ENCODE data around the gene DSCAML1.

The DSCAML1 gene

GRCh38 chr11:117663414-117663813, 133.6 kb downstream of the DSCAML1 start:
- DNase-seq (ENCODE audit: low spot score): no peak

GRCh38 chr11:117662671-117663269, 134.2 kb downstream of the DSCAML1 start:
- DNase-seq (ENCODE audit: low spot score): no peak

GRCh38 chr11:117662255-117662654, 134.8 kb downstream of the DSCAML1 start:
- no peak for DNase-seq (ENCODE audit: low spot score)

- DNase-seq (ENCODE audit: low spot score): no peak
Measured at GRCh38 chr11:117658809-117659208, 138.2 kb downstream of the DSCAML1 start.

- DNase-seq (ENCODE audit: low spot score): no peak
Measured at GRCh38 chr11:117657794-117658193, 139.2 kb downstream of the DSCAML1 start.

- DNase-seq (ENCODE audit: low spot score): no peak
Measured at GRCh38 chr11:117654281-117655255, 142.4 kb downstream of the DSCAML1 start.

- no peak for DNase-seq (ENCODE audit: low spot score)
Measured at GRCh38 chr11:117652521-117652920, 144.5 kb downstream of the DSCAML1 start.

GRCh38 chr11:117649296-117650055, 147.5 kb downstream of the DSCAML1 start:
- DNase-seq (ENCODE audit: low spot score): no peak

GRCh38 chr11:117647872-117648271, 149.1 kb downstream of the DSCAML1 start:
- no peak for DNase-seq (ENCODE audit: low spot score)

- no peak for DNase-seq (ENCODE audit: low spot score)
Measured at GRCh38 chr11:117647207-117647606, 149.8 kb downstream of the DSCAML1 start.

GRCh38 chr11:117646411-117646810, 150.6 kb downstream of the DSCAML1 start:
- no peak for DNase-seq (ENCODE audit: low spot score)

GRCh38 chr11:117644403-117645155, 152.4 kb downstream of the DSCAML1 start:
- DNase-seq (ENCODE audit: low spot score): no peak

- DNase-seq (ENCODE audit: low spot score): no peak
Measured at GRCh38 chr11:117643606-117644300, 153.3 kb downstream of the DSCAML1 start.

GRCh38 chr11:117642835-117643234, 154.2 kb downstream of the DSCAML1 start:
- no peak for DNase-seq (ENCODE audit: low spot score)

GRCh38 chr11:117642396-117642795, 154.6 kb downstream of the DSCAML1 start:
- no peak for DNase-seq (ENCODE audit: low spot score)

- DNase-seq (ENCODE audit: low spot score): no peak
Measured at GRCh38 chr11:117641008-117641915, 155.8 kb downstream of the DSCAML1 start.

GRCh38 chr11:117640041-117640440, 157.0 kb downstream of the DSCAML1 start:
- no peak for DNase-seq (ENCODE audit: low spot score)

- DNase-seq (ENCODE audit: low spot score): no peak
Measured at GRCh38 chr11:117639601-117640000, 157.4 kb downstream of the DSCAML1 start.

GRCh38 chr11:117638911-117639543, 158.0 kb downstream of the DSCAML1 start:
- DNase-seq (ENCODE audit: low spot score): no peak
